HG03442 (cell line): ENCODE data around the gene GLRA3.
"Not testable (repeated sequence)": the region's sequence is repeated elsewhere in the genome, so short reads cannot be mapped to it uniquely, and the experiment has no call there.

Source experiments
- ATAC-seq: cut with Tn5 transposase; IDR thresholded peaks from one replicate; pipeline ENCODE4 v1.9.1; 2021; ENCODE audit warnings: mild to moderate bottlenecking, moderate library complexity; ENCODE audit not compliant: unreplicated experiment

The GLRA3 gene

GRCh38 chr4:174669270-174669669 lies 159.8 kb downstream of the GLRA3 start:
- no peak for ATAC-seq

GRCh38 chr4:174665799-174666198 lies 163.2 kb downstream of the GLRA3 start:
- ATAC-seq = no peak

- no peak for ATAC-seq
Measured at GRCh38 chr4:174663216-174663615, 165.8 kb downstream of the GLRA3 start.

- ATAC-seq = no peak
Measured at GRCh38 chr4:174658246-174658645, 170.8 kb downstream of the GLRA3 start.

GRCh38 chr4:174657472-174657871 lies 171.6 kb downstream of the GLRA3 start:
- no peak for ATAC-seq

GRCh38 chr4:174654634-174655033 lies 174.4 kb downstream of the GLRA3 start:
- no peak for ATAC-seq

- ATAC-seq = no peak
Measured at GRCh38 chr4:174650711-174651355, 178.2 kb downstream of the GLRA3 start.

GRCh38 chr4:174648812-174649211 lies 180.2 kb downstream of the GLRA3 start:
- no peak for ATAC-seq

GRCh38 chr4:174646326-174646725 lies 182.7 kb downstream of the GLRA3 start:
- ATAC-seq = no peak

GRCh38 chr4:174640146-174640545 lies 188.9 kb downstream of the GLRA3 start:
- ATAC-seq = no peak

- no peak for ATAC-seq
Measured at GRCh38 chr4:174635732-174636131, 193.3 kb downstream of the GLRA3 start.

GRCh38 chr4:174633399-174633798 lies 195.6 kb downstream of the GLRA3 start:
- ATAC-seq = no peak

GRCh38 chr4:174631901-174632758 lies 196.9 kb downstream of the GLRA3 start:
- ATAC-seq = peak; percentile 60

GRCh38 chr4:174629907-174630450 lies 199.1 kb downstream of the GLRA3 start:
- ATAC-seq = not testable (repeated sequence)

- no peak for ATAC-seq
Measured at GRCh38 chr4:174629265-174629664, 199.8 kb downstream of the GLRA3 start.

- ATAC-seq = no peak
Measured at GRCh38 chr4:174628191-174628590, 200.9 kb downstream of the GLRA3 start.

GRCh38 chr4:174627473-174627872 lies 201.6 kb downstream of the GLRA3 start:
- ATAC-seq = no peak

GRCh38 chr4:174626342-174627008 lies 202.6 kb downstream of the GLRA3 start:
- ATAC-seq = no peak

GRCh38 chr4:174616661-174617060 lies 212.4 kb downstream of the GLRA3 start:
- ATAC-seq = no peak

GRCh38 chr4:174613979-174614378 lies 215.1 kb downstream of the GLRA3 start:
- ATAC-seq = no peak

- ATAC-seq = no peak
Measured at GRCh38 chr4:174611792-174612191, 217.3 kb downstream of the GLRA3 start.
